LNCAP (cell line): ENCODE results near the gene CSH2.

Experiments
- CTCF ChIP-seq: fragments of 450-650 bp; IDR thresholded peaks from 2 replicates; pipeline ENCODE4 v1.5.1; 2017; ENCODE audit warnings: mild to moderate bottlenecking

Gene CSH2

GRCh38 chr17:63889026-63889848 is 15.8 kb upstream of the CSH2 start:
- peak; percentile 45 for TF ChIP-seq CTCF

- TF ChIP-seq CTCF, result peak; percentile 61
These were observed 8.6 kb upstream of the CSH2 start, which contains the start of gene GH2 for GRCh38 chr17:63881935-63882601. Gene GH2, minus strand, starts transcription at chr17:63881944. Its CDS starts 143 bp downstream, at chr17:63881801.

GRCh38 chr17:63880706-63881105 is 7.2 kb upstream of the CSH2 start:
- no peak for TF ChIP-seq CTCF

GRCh38 chr17:63859257-63859656 is 14.2 kb downstream of the CSH2 start:
- TF ChIP-seq CTCF, result no peak

- TF ChIP-seq CTCF, result no peak
These were observed 18.3 kb downstream of the CSH2 start for GRCh38 chr17:63855185-63855584.

- TF ChIP-seq CTCF, result no peak
These were observed 18.8 kb downstream of the CSH2 start for GRCh38 chr17:63854709-63855108.

GRCh38 chr17:63853260-63853659 is 20.2 kb downstream of the CSH2 start:
- TF ChIP-seq CTCF, result no peak
